GM23338 (cell line): ENCODE data around the gene APMAP.
"Not testable (repeated sequence)": the region's sequence is repeated elsewhere in the genome, so short reads cannot be mapped to it uniquely, and the experiment has no call there.

Experiments used
- CREB1 ChIP-seq: fragments of 250-450 bp; sonication (Bioruptor Pico); IDR thresholded peaks from 2 replicates; pipeline ENCODE4 v1.5.0; 2020; ENCODE audit warnings: low read depth, mild to moderate bottlenecking, moderate library complexity
- EZH2 ChIP-seq: fragments of 200-600 bp; sonication (generic); IDR thresholded peaks from one replicate; pipeline ENCODE4 v1.8.0; 2017; ENCODE audit warnings: antibody characterized with exemption, mild to moderate bottlenecking, low read depth; ENCODE audit not compliant: unreplicated experiment
- NANOG ChIP-seq: IDR thresholded peaks from 2 replicates; pipeline ENCODE4 v1.6.1; 2016; ENCODE audit warnings: antibody characterized with exemption, borderline replicate concordance
- POLR2AphosphoS5 ChIP-seq: IDR thresholded peaks from 2 replicates; pipeline ENCODE4 v1.6.1; 2016; ENCODE audit warnings: antibody characterized with exemption, low read depth
- TF ChIP-seq, protein P1 (sequence below), 2 experiments: fragments of 200-600 bp in 1 of 2; sonication (generic) in 1 of 2; conservative IDR thresholded peaks; 2 replicates each; pipeline versions ENCODE4 v1.5.1 to v1.6.1; 2016 to 2017; ENCODE audit warnings: antibody characterized with exemption in 2 of 2, low read depth in 2 of 2, mild to moderate bottlenecking in 2 of 2, moderate library complexity in 1 of 2

DNA sequence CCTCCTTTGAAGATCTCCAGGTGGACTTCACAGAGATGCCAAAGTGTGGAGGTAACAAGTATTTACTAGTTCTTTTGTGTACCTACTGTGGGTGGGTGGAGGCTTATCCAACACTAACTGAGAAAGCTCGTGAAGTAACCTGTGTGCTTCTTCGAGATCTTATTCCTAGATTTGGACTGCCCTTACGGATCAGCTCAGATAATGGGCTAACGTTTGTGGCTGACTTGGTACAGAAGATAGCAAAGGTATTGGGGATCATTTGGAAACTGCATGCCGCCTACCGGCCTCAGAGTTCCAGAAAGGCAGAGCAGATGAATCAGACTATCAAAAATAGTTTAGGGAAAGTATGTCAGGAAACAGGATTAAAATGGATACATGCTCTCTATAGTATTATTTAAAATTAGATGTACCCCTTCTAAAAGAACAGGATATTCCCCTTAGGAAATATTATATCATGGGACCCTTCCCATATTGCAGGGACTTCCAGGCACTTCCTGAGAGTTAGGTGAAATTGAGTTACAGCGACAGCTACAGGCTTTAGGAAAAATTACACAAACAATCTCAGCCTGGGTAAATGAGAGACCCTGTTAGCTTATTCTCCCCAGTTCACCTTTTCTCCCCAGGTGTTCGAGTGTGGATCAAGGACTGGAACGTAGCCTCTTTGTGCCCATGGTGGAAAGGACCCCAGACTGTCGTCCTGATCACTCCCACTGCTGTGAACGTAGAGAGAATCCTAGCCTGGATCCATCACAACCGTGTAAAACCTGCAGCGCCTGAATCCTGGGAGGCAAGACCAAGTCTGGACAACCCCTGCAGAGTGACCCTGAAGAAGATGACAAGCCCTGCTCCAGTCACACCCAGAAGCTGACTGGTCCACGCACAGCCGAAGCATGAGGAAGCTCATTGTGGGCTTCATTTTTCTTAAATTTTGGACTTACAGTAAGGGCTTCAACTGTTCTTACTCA is 61.5 kb downstream of the APMAP start:
- TF ChIP-seq, protein P1, sequence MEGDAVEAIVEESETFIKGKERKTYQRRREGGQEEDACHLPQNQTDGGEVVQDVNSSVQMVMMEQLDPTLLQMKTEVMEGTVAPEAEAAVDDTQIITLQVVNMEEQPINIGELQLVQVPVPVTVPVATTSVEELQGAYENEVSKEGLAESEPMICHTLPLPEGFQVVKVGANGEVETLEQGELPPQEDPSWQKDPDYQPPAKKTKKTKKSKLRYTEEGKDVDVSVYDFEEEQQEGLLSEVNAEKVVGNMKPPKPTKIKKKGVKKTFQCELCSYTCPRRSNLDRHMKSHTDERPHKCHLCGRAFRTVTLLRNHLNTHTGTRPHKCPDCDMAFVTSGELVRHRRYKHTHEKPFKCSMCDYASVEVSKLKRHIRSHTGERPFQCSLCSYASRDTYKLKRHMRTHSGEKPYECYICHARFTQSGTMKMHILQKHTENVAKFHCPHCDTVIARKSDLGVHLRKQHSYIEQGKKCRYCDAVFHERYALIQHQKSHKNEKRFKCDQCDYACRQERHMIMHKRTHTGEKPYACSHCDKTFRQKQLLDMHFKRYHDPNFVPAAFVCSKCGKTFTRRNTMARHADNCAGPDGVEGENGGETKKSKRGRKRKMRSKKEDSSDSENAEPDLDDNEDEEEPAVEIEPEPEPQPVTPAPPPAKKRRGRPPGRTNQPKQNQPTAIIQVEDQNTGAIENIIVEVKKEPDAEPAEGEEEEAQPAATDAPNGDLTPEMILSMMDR (conservative IDR thresholded peaks at IDR 0.05; ENCODE audit: low read depth in 2 of 2): peak; percentile 49 to 50
- not testable (repeated sequence) for TF ChIP-seq EZH2; POLR2AphosphoS5; CREB1 (CRISPR knock-in tag); NANOG
